Neural cell (in vitro differentiated cells): Measurements from ENCODE around the gene P2RX2. TPM values are rescaled to one million over a fixed set of nuclear protein-coding genes. Genes with fewer than 3 reads are reported as not detected.

Experiments
- H2AFZ ChIP-seq: fragments of 200-600, 300-800 bp; sonication (generic), shearing (Covaris generic); 2 replicates; pipeline ENCODE4 v1.6.0; 2014; ENCODE audit warnings: low read depth, mild to moderate bottlenecking, antibody characterized with exemption, low read length, moderate library complexity
- H3F3A ChIP-seq: fragments of 200-600 bp; shearing (Covaris generic); 2 replicates; pipeline ENCODE4 v1.6.1; 2016; ENCODE audit warnings: mild to moderate bottlenecking, moderate library complexity, mixed read lengths, antibody characterized with exemption, low read length; ENCODE audit not compliant: insufficient read depth, poor library complexity, severe bottlenecking
- H3K27ac ChIP-seq: fragments of 200-600, 300-800 bp; sonication (generic), shearing (Covaris generic); 2 replicates; pipeline ENCODE4 v1.5.1; 2014; ENCODE audit warnings: mild to moderate bottlenecking, low read length, moderate library complexity
- H3K27me3 ChIP-seq: fragments of 300-800, 200-600 bp; sonication (generic), shearing (Covaris generic); 2 replicates; pipeline ENCODE4 v1.6.0; 2014; ENCODE audit warnings: mild to moderate bottlenecking, low read depth, low read length, moderate library complexity; ENCODE audit not compliant: insufficient read depth
- H3K36me3 ChIP-seq: fragments of 300-800, 200-600 bp; sonication (generic), shearing (Covaris generic); 2 replicates; pipeline ENCODE4 v1.5.1; 2014; ENCODE audit warnings: mild to moderate bottlenecking, antibody characterized with exemption, low read length, moderate library complexity; ENCODE audit not compliant: insufficient read depth
- H3K4me2 ChIP-seq: fragments of 300-800, 200-600 bp; sonication (generic), shearing (Covaris generic); 2 replicates; pipeline ENCODE4 v1.6.0; 2014; ENCODE audit warnings: mild to moderate bottlenecking, low read length
- H3K4me3 ChIP-seq: fragments of 300-800, 200-600 bp; sonication (generic), shearing (Covaris generic); 2 replicates; pipeline ENCODE4 v1.5.1; 2014; ENCODE audit warnings: mild to moderate bottlenecking, low read length, moderate library complexity
- H3K79me2 ChIP-seq: fragments of 200-600 bp; shearing (Covaris generic); replicated peaks from 2 replicates; pipeline ENCODE4 v1.6.0; 2014; ENCODE audit warnings: mild to moderate bottlenecking, low read length, moderate library complexity; ENCODE audit not compliant: insufficient read depth
- H3K9ac ChIP-seq: fragments of 300-800, 200-600 bp; sonication (generic), shearing (Covaris generic); 2 replicates; pipeline ENCODE4 v1.6.1; 2016; ENCODE audit warnings: mild to moderate bottlenecking, low read length, mixed read lengths
- H3K9me2 ChIP-seq: fragments of 200-600 bp; shearing (Covaris generic); 2 replicates; pipeline ENCODE4 v1.6.1; 2016; ENCODE audit warnings: mild to moderate bottlenecking, low read length, mixed read lengths; ENCODE audit not compliant: insufficient read depth
- H3K9me3 ChIP-seq: fragments of 200-600, 300-800 bp; sonication (generic), shearing (Covaris generic); 2 replicates; pipeline ENCODE4 v1.6.1; 2016; ENCODE audit warnings: mild to moderate bottlenecking, mixed run types, low read length, moderate library complexity, mixed read lengths
- H4K20me1 ChIP-seq: fragments of 200-600 bp; shearing (Covaris generic); 2 replicates; pipeline ENCODE4 v1.6.1; 2016; ENCODE audit warnings: mild to moderate bottlenecking, mixed run types; ENCODE audit not compliant: insufficient read depth
- EP300 ChIP-seq: fragments of 450-650 bp; conservative IDR thresholded peaks from 2 replicates; pipeline ENCODE4 v1.6.1; 2014; ENCODE audit warnings: antibody characterized with exemption, mild to moderate bottlenecking, moderate library complexity; ENCODE audit not compliant: poor library complexity, severe bottlenecking
- EZH2 ChIP-seq: fragments of 200-600, 300-800 bp; shearing (Covaris generic), sonication (generic); IDR thresholded peaks from 2 replicates; pipeline ENCODE4 v1.6.1; 2014; ENCODE audit warnings: antibody characterized with exemption, low read length, borderline replicate concordance, mild to moderate bottlenecking; ENCODE audit not compliant: insufficient read depth, poor library complexity, severe bottlenecking
- MXI1 ChIP-seq: fragments of 450-650 bp; conservative IDR thresholded peaks from 2 replicates; pipeline ENCODE4 v1.6.1; 2014; ENCODE audit warnings: antibody characterized with exemption, mild to moderate bottlenecking; ENCODE audit not compliant: poor library complexity, severe bottlenecking
- POLR2AphosphoS5 ChIP-seq: IDR thresholded peaks from 2 replicates; pipeline ENCODE4 v1.6.1; 2012
- RAD21 ChIP-seq: fragments of 450-650 bp; conservative IDR thresholded peaks from 2 replicates; pipeline ENCODE4 v1.6.1; 2014; ENCODE audit warnings: antibody characterized with exemption, mild to moderate bottlenecking, moderate library complexity
- SMC3 ChIP-seq: fragments of 450-650 bp; conservative IDR thresholded peaks from 2 replicates; pipeline ENCODE4 v1.6.1; 2014; ENCODE audit warnings: antibody characterized with exemption, mild to moderate bottlenecking, moderate library complexity; ENCODE audit not compliant: poor library complexity
- TAF1 ChIP-seq: IDR thresholded peaks from 2 replicates; pipeline ENCODE4 v1.6.1; 2012; ENCODE audit warnings: low read depth
- polyA plus RNA-seq: library from polyadenylated mRNA; depleted of rRNA; stranded (reverse); fragments of >200 nt; gene quantifications from 2 replicates; pipeline ENCODE4 v1.2.3, GENCODE V29; 2014
- TF ChIP-seq, protein P1 (sequence below): IDR thresholded peaks from 2 replicates; pipeline ENCODE4 v1.6.1; 2012; ENCODE audit warnings: borderline replicate concordance
- TF ChIP-seq, protein P2 (sequence below): fragments of 450-650 bp; IDR thresholded peaks from 2 replicates; pipeline ENCODE4 v1.5.1; 2014; ENCODE audit warnings: antibody characterized with exemption, mild to moderate bottlenecking, moderate library complexity; ENCODE audit not compliant: poor library complexity, severe bottlenecking

P2RX2 gene
- polyA plus RNA-seq, 1 donor from 2014 or later, result not detected

DNA sequence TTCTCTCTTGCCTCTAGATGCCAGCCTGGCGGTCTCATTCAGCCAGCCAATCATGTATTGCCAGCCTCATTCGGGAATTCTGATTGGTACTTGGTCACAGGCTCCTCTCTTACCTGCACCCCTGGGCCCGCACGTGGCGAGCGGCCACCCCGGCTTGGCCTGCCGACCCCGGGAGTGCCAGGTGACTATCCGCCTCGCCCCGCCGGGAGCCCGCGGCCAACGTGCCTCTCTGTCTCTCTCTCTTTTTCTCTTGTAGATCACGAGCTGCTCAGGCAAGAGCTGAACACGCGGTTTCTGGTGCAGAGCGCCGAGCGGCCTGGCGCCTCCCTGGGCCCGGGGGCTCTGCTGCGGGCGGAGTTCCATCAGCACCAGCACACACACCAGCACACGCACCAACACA, 47.5 kb upstream of the P2RX2 start (continued):
- TF ChIP-seq SMC3, result no peak
- no peak for TF ChIP-seq MXI1

DNA sequence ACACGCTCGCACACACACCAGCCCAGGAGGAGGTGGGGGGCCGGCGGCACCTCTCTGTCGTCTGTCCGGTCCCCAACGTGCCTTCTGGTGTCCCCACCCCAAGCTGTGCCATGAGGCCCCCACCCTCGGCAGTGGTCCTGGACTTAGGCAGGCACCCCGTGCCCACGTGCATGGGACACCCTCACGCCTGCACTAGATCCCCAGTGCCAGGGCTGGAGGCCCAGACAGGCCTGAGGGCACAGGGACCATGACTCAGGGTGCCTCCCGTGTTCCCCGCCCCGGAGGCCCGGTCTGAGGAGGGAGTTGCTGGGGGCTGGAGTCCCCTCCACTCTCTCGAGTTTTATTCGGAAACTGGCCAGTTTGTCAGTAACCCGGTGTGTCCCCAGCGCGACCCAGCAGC, 47.0 kb upstream of the P2RX2 start:
- TF ChIP-seq EZH2, result no peak
- TF ChIP-seq RAD21, result no peak
- no peak for TF ChIP-seq POLR2AphosphoS5
- no peak for TF ChIP-seq TAF1
- TF ChIP-seq MXI1, result no peak
- TF ChIP-seq EP300, result no peak
- TF ChIP-seq SMC3, result no peak
- TF ChIP-seq, protein P1, sequence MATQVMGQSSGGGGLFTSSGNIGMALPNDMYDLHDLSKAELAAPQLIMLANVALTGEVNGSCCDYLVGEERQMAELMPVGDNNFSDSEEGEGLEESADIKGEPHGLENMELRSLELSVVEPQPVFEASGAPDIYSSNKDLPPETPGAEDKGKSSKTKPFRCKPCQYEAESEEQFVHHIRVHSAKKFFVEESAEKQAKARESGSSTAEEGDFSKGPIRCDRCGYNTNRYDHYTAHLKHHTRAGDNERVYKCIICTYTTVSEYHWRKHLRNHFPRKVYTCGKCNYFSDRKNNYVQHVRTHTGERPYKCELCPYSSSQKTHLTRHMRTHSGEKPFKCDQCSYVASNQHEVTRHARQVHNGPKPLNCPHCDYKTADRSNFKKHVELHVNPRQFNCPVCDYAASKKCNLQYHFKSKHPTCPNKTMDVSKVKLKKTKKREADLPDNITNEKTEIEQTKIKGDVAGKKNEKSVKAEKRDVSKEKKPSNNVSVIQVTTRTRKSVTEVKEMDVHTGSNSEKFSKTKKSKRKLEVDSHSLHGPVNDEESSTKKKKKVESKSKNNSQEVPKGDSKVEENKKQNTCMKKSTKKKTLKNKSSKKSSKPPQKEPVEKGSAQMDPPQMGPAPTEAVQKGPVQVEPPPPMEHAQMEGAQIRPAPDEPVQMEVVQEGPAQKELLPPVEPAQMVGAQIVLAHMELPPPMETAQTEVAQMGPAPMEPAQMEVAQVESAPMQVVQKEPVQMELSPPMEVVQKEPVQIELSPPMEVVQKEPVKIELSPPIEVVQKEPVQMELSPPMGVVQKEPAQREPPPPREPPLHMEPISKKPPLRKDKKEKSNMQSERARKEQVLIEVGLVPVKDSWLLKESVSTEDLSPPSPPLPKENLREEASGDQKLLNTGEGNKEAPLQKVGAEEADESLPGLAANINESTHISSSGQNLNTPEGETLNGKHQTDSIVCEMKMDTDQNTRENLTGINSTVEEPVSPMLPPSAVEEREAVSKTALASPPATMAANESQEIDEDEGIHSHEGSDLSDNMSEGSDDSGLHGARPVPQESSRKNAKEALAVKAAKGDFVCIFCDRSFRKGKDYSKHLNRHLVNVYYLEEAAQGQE, result no peak
- TF ChIP-seq, protein P2, sequence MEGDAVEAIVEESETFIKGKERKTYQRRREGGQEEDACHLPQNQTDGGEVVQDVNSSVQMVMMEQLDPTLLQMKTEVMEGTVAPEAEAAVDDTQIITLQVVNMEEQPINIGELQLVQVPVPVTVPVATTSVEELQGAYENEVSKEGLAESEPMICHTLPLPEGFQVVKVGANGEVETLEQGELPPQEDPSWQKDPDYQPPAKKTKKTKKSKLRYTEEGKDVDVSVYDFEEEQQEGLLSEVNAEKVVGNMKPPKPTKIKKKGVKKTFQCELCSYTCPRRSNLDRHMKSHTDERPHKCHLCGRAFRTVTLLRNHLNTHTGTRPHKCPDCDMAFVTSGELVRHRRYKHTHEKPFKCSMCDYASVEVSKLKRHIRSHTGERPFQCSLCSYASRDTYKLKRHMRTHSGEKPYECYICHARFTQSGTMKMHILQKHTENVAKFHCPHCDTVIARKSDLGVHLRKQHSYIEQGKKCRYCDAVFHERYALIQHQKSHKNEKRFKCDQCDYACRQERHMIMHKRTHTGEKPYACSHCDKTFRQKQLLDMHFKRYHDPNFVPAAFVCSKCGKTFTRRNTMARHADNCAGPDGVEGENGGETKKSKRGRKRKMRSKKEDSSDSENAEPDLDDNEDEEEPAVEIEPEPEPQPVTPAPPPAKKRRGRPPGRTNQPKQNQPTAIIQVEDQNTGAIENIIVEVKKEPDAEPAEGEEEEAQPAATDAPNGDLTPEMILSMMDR, result no peak
- Histone ChIP-seq H4K20me1 (peaks cover 4% of the 10 kb centered on the region), H3K9me3 (no peaks in the 10 kb centered on the region), H3K79me2 (no peaks in the 10 kb centered on the region), H3K36me3 (no peaks in the 10 kb centered on the region), H2AFZ (no peak overlapping the region), H3F3A (no peaks in the 10 kb centered on the region), H3K4me3 (no peak overlapping the region), H3K27ac (no peak overlapping the region), H3K27me3 (no peaks in the 10 kb centered on the region), H3K9me2 (no peaks in the 10 kb centered on the region), H3K4me2 (no peak overlapping the region), H3K9ac (no peak overlapping the region)

DNA sequence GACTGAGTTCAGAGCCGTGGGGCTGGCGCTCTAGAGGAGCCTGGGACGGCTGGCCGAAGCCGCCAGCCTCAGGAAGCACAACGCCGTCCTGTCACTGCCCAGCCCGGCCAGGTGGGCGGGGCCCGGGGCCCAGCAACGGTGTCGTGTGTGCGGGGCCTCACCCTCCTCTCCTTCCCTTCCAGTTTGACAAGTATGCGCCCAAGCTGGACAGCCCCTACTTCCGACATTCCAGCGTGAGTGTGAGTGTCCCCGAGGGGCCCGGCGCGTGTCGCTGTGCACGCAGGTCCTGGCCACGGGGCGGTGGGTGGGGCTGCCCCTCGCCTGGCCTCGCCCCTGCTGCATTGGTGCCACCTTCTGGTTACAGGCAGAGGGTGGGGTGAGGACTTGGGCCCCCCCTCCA, 46.5 kb upstream of the P2RX2 start:
- no peaks in the 10 kb centered on the region for H3K79me2 ChIP-seq
- TF ChIP-seq, protein P1, result no peak
- TF ChIP-seq EP300 (no peak), TAF1 (no peak), EZH2 (no peak), MXI1 (no peak)
- TF ChIP-seq, protein P2, result no peak
- H3K27ac ChIP-seq, result no peak overlapping the region
- no peaks in the 10 kb centered on the region for H3K36me3 ChIP-seq
- H2AFZ ChIP-seq, result no peak overlapping the region
- peaks cover 4% of the 10 kb centered on the region for H4K20me1 ChIP-seq
- H3K9me2 ChIP-seq, result no peaks in the 10 kb centered on the region
- no peak overlapping the region for H3K4me2 ChIP-seq
- H3K9ac ChIP-seq, result no peak overlapping the region
- no peaks in the 10 kb centered on the region for H3K27me3 ChIP-seq
- no peaks in the 10 kb centered on the region for H3F3A ChIP-seq
- H3K4me3 ChIP-seq, result no peak overlapping the region
- H3K9me3 ChIP-seq, result no peaks in the 10 kb centered on the region
